Activated CD8-positive, alpha-beta T cell treated with anti-CD3 and anti-CD28 coated beads for 36 hours (primary cell): ENCODE measurements around the gene IFNAR1. TPM values are rescaled to one million over a fixed set of nuclear protein-coding genes. Genes with fewer than 3 reads are reported as not detected.
A peak's percentile ranks its signal among the peaks of the same experiment; 100 is the strongest.

Experiments
- ATAC-seq: fragments of 200-7000 bp; cut with Tn5 transposase; one replicate; pipeline ENCODE4 v1.10.0; 2021; ENCODE audit warnings: mild to moderate bottlenecking, moderate library complexity
- CTCF ChIA-PET: fragments of 350-600 bp; sonication (Branson Sonifier 250); formaldehyde crosslinking; loops from one replicate; lab custom pipeline; 2021; ENCODE audit warnings: antibody characterized with exemption; lab: Charles Lee
- POLR2A ChIA-PET: fragments of 350-600 bp; sonication (Branson Sonifier 250); formaldehyde crosslinking; loops from one replicate; lab custom pipeline; 2021; ENCODE audit warnings: antibody characterized with exemption; lab: Charles Lee
- DNase-seq: peaks from one replicate; pipeline ENCODE4 v3.0.0-alpha.2; 2020
- H3K27ac Mint-ChIP-seq: one replicate; pipeline ENCODE4 v1.8.0; 2021; ENCODE audit warnings: mild to moderate bottlenecking, mixed read lengths
- H3K27me3 Mint-ChIP-seq: one replicate; pipeline ENCODE4 v1.8.0; 2021; ENCODE audit warnings: mixed read lengths
- H3K36me3 Mint-ChIP-seq: one replicate; pipeline ENCODE4 v1.8.0; 2021; ENCODE audit warnings: low read depth, mixed read lengths
- H3K4me1 Mint-ChIP-seq: one replicate; pipeline ENCODE4 v1.8.0; 2021; ENCODE audit warnings: low read depth, mixed read lengths
- H3K4me3 Mint-ChIP-seq: one replicate; pipeline ENCODE4 v1.8.0; 2021; ENCODE audit warnings: mild to moderate bottlenecking, moderate library complexity, mixed read lengths
- H3K9me3 Mint-ChIP-seq: one replicate; pipeline ENCODE4 v1.8.0; 2021; ENCODE audit warnings: mixed read lengths
- CTCF ChIP-seq: fragments of 200-600 bp; IDR thresholded peaks from one replicate; pipeline ENCODE4 v1.8.0; 2022; ENCODE audit warnings: antibody characterized with exemption, mild to moderate bottlenecking
- intact Hi-C: fragments of 100-400 bp; cut with micrococcal nuclease; formaldehyde crosslinking; loops from one replicate; pipeline ENCODE4 v1.10.0; 2022
- total RNA-seq, 2 experiments: library from RNA; stranded (reverse); gene quantifications; one replicate each; pipeline ENCODE4 v1.2.3, GENCODE V29; 2021

Gene IFNAR1
- total RNA-seq, 2 experiments from 2014 or later: 25.6 to 30.3 TPM

GRCh38 chr21:33327326-33327725 is 2.6 kb downstream of the IFNAR1 start:
- intact Hi-C loops: loop anchor here (5.0 kb wide), 1 partner anchor 55 kb away; no protein-coding TSS in a partner anchor
- H3K9me3 Mint-ChIP-seq: peaks cover 3% of the 10 kb centered on the region
- H3K4me3 Mint-ChIP-seq: peak overlapping the region; percentile 16
- TF ChIP-seq CTCF: no peak
- peaks cover 45% of the 10 kb centered on the region for H3K4me1 Mint-ChIP-seq
- H3K27me3 Mint-ChIP-seq: no peaks in the 10 kb centered on the region
- ChIA-PET POLR2A (no interaction called here), CTCF (interaction anchor here (0.7 to 2.3 kb wide), 4 partner anchors 33 to 311 kb away, joined by 3 to 18 read pairs (median 4); no protein-coding TSS in a partner anchor)
- no peak overlapping the region for H3K27ac Mint-ChIP-seq
- DNase-seq (no peak), ATAC-seq (no peak)
- peaks cover 17% of the 10 kb centered on the region for H3K36me3 Mint-ChIP-seq

- H3K4me3 Mint-ChIP-seq: no peak overlapping the region
- intact Hi-C loops: loop anchor here (5.0 kb wide), 1 partner anchor 54 kb away; no protein-coding TSS in a partner anchor
- POLR2A ChIA-PET: no interaction called here
- H3K27ac Mint-ChIP-seq: peak overlapping the region; percentile 30
- peaks cover 46% of the 10 kb centered on the region for H3K4me1 Mint-ChIP-seq
- TF ChIP-seq CTCF: no peak
- DNase-seq (no peak), ATAC-seq (no peak)
- CTCF ChIA-PET: interaction anchor here (0.7 to 2.3 kb wide), 6 partner anchors 33 to 311 kb away, joined by 3 to 18 read pairs (median 4); no protein-coding TSS in a partner anchor
- peaks cover 21% of the 10 kb centered on the region for H3K36me3 Mint-ChIP-seq
- peaks cover 5% of the 10 kb centered on the region for H3K9me3 Mint-ChIP-seq
- no peaks in the 10 kb centered on the region for H3K27me3 Mint-ChIP-seq
Measured at GRCh38 chr21:33327792-33328433, 3.1 kb downstream of the IFNAR1 start.

DNA sequence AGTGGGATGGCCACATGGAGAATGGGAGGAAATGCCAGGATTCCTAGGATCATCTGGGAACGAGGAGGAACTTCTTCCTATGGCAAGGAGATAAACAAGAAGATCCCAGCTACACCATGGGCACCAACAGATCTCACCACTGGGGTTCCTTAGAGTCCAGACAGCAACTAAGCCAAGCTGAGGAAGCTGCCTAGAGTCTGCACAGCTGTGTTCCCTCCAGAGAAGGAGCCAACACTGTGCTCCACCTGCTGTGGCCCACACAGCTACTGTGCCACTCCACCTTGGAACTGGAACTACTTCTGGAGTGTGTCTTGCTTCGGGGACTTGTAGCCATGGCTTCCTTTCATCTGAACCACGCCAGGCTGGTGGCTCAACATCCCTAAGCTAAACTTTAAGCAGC is 6.0 kb downstream of the IFNAR1 start:
- no peaks in the 10 kb centered on the region for H3K27me3 Mint-ChIP-seq
- H3K27ac Mint-ChIP-seq: no peak overlapping the region
- no peak for TF ChIP-seq CTCF
- ChIA-PET POLR2A (no interaction called here), CTCF (interaction anchor here (1.1 to 4.0 kb wide), 6 partner anchors 17 to 133 kb away, joined by 3 to 34 read pairs (median 10); no protein-coding TSS in a partner anchor)
- H3K4me3 Mint-ChIP-seq: no peak overlapping the region
- DNase-seq (no peak), ATAC-seq (no peak)
- H3K9me3 Mint-ChIP-seq: peaks cover 9% of the 10 kb centered on the region
- peaks cover 25% of the 10 kb centered on the region for H3K36me3 Mint-ChIP-seq
- peaks cover 64% of the 10 kb centered on the region for H3K4me1 Mint-ChIP-seq
- intact Hi-C loops: no loop called here

DNA sequence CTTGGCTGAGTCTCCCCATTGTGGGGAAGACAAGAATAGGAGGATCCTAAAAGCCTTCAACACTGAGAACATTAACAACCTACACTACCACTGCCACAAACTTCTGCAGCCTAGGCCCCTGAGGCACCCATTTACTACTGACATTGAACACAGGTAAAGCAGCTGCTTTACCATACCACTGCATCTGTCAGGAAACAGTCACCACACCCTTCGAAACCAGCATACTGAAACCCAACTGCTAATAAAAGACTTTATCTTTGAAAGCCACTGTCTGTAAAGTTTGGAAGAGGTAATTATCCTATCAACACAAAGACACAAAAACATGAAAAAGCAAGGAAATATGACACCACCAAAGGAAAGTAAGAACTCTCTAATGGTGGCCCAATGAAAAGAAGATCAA is 7.4 kb downstream of the IFNAR1 start:
- no peak for TF ChIP-seq CTCF
- ATAC-seq (peak; percentile 51), DNase-seq (no peak)
- Mint-ChIP-seq H3K4me3 (no peak overlapping the region), H3K9me3 (peaks cover 9% of the 10 kb centered on the region), H3K36me3 (peaks cover 27% of the 10 kb centered on the region), H3K27me3 (no peaks in the 10 kb centered on the region), H3K4me1 (peaks cover 56% of the 10 kb centered on the region), H3K27ac (peak overlapping the region; percentile 14)
- ChIA-PET CTCF (interaction anchor here (0.7 to 4.0 kb wide), 6 partner anchors 9 to 135 kb away, joined by 3 to 34 read pairs (median 10); no protein-coding TSS in a partner anchor), POLR2A (interaction anchor here (1.5 kb wide), 1 partner anchor 34 kb away, joined by 3 read pairs; no protein-coding TSS in a partner anchor)
- intact Hi-C loops: no loop called here

- H3K4me3 Mint-ChIP-seq: no peak overlapping the region
- H3K27me3 Mint-ChIP-seq: no peaks in the 10 kb centered on the region
- peaks cover 43% of the 10 kb centered on the region for H3K4me1 Mint-ChIP-seq
- POLR2A ChIA-PET: interaction anchor here (1.1 to 1.9 kb wide), 2 partner anchors 9 to 27 kb away, joined by 3 to 5 read pairs; partner anchors contain the start of gene IFNAR1
- intact Hi-C loops: no loop called here
- H3K27ac Mint-ChIP-seq: no peak overlapping the region
- CTCF ChIA-PET: interaction anchor here (1.0 kb wide), 1 partner anchor 14 kb away, joined by 3 read pairs; no protein-coding TSS in a partner anchor
- H3K36me3 Mint-ChIP-seq: peaks cover 28% of the 10 kb centered on the region
- no peak for DNase-seq
- ATAC-seq: no peak
- TF ChIP-seq CTCF: no peak
- H3K9me3 Mint-ChIP-seq: peaks cover 9% of the 10 kb centered on the region
Measured at GRCh38 chr21:33334191-33334590, 9.4 kb downstream of the IFNAR1 start.
